OCI-LY3 (cell line): ENCODE results near the gene SEPHS1.

Source experiments
- CTCF ChIP-seq: fragments of 200-600, 300-600 bp; sonication (generic); IDR thresholded peaks from 2 replicates; pipeline ENCODE4 v1.5.1; 2014; ENCODE audit warnings: antibody characterized with exemption, low read length, low read depth
- EZH2phosphoT487 ChIP-seq: fragments of 200-600 bp; shearing (Covaris generic); IDR thresholded peaks from 2 replicates; pipeline ENCODE4 v1.6.1; 2018; ENCODE audit warnings: antibody characterized with exemption, mixed run types, low read depth

DNA sequence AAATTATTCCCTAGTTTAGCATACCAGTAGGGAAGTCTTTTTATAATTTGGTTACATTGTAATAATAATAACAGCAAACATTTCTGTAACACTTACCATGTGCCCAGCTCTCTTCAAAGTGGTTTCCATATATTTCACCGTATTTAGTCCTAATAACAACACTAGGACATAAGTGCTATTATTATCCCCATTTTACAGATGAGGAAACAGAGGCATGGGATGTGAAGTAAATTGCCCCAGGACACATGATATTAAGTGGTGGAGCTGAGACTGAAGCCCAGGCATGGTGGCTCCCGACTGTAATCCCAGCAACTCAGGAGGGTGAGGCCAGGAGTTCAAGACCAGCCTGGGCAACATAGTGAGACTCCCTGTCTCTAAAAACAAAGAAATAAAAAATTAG is 53.3 kb downstream of the SEPHS1 start:
- TF ChIP-seq CTCF (no peak), EZH2phosphoT487 (no peak)
